Common myeloid progenitor, CD34-positive (primary cell): ENCODE results near the gene FASTKD3.

Source experiments
- CTCF ChIA-PET: fragments of 350-600 bp; sonication (Branson Sonifier 250); formaldehyde crosslinking; loops from one replicate; lab custom pipeline; 2021; ENCODE audit warnings: antibody characterized with exemption; lab: Charles Lee
- POLR2A ChIA-PET: fragments of 350-600 bp; sonication (Branson Sonifier 250); formaldehyde crosslinking; loops from one replicate; lab custom pipeline; 2021; ENCODE audit warnings: antibody characterized with exemption; lab: Charles Lee
- DNase-seq, 3 donors: peaks; one replicate each; pipeline versions ENCODE4 v3.0.0 to v3.0.0-alpha.2; 2013
- H3K27ac ChIP-seq, 2 experiments: 1 replicate in 1 of 2; 2 replicates in 1 of 2; pipeline ENCODE4 v1.7.0; 2013; ENCODE audit warnings: inconsistent platforms in 2 of 2, low read length in 2 of 2, mild to moderate bottlenecking in 2 of 2, low read depth in 1 of 2, moderate library complexity in 1 of 2; ENCODE audit not compliant: severe bottlenecking in 2 of 2, insufficient read depth in 1 of 2, poor library complexity in 1 of 2
- H3K27me3 ChIP-seq, 5 experiments: replicated peaks in 2 of 5; 1 replicate in 3 of 5; 2 replicates in 2 of 5; pipeline versions ENCODE4 v1.6.1 to v1.7.0; 2013; ENCODE audit warnings: low read length in 4 of 5, mild to moderate bottlenecking in 2 of 5, moderate library complexity in 2 of 5, inconsistent platforms in 1 of 5; ENCODE audit not compliant: insufficient read depth in 5 of 5, control insufficient read depth in 4 of 5
- H3K36me3 ChIP-seq, 4 experiments: 1 replicate in 2 of 4; 2 replicates in 2 of 4; pipeline versions ENCODE4 v1.6.1 to v1.7.0; 2013; ENCODE audit warnings: low read length in 3 of 4, control low read depth in 1 of 4, mild to moderate bottlenecking in 1 of 4; ENCODE audit not compliant: control insufficient read depth in 4 of 4, insufficient read depth in 4 of 4
- H3K4me1 ChIP-seq, 4 experiments: 1 replicate in 3 of 4; 2 replicates in 1 of 4; pipeline versions ENCODE4 v1.6.1 to v1.7.1; 2013; ENCODE audit warnings: low read length in 3 of 4, mild to moderate bottlenecking in 3 of 4, control low read depth in 1 of 4, inconsistent platforms in 1 of 4, moderate library complexity in 1 of 4; ENCODE audit not compliant: control insufficient read depth in 4 of 4, insufficient read depth in 4 of 4; ENCODE audit errors: control extremely low read depth in 1 of 4
- H3K4me3 ChIP-seq, 7 experiments: 1 replicate in 4 of 7; 2 replicates in 3 of 7; pipeline versions ENCODE4 v1.5.1 to v1.7.0; 2013; ENCODE audit warnings: mild to moderate bottlenecking in 7 of 7, low read length in 6 of 7, moderate library complexity in 6 of 7, inconsistent platforms in 2 of 7, low read depth in 2 of 7, control low read depth in 1 of 7; ENCODE audit not compliant: insufficient read depth in 4 of 7, control insufficient read depth in 1 of 7; ENCODE audit errors: extremely low read depth in 1 of 7
- H3K9me3 ChIP-seq, 5 experiments: 1 replicate in 4 of 5; 2 replicates in 1 of 5; pipeline versions ENCODE4 v1.6.1 to v1.7.1; 2013; ENCODE audit warnings: low read length in 4 of 5, mild to moderate bottlenecking in 2 of 5, inconsistent platforms in 1 of 5, low read depth in 1 of 5, moderate library complexity in 1 of 5; ENCODE audit not compliant: control insufficient read depth in 4 of 5, insufficient read depth in 2 of 5; ENCODE audit errors: control extremely low read depth in 1 of 5
- WGBS: methylation state at CpG from one replicate; pipeline ENCODE4 v1.1.5; 2013; ENCODE audit not compliant: insufficient coverage; 5-methylcytosine and 5-hydroxymethylcytosine counted together

Gene FASTKD3

DNA sequence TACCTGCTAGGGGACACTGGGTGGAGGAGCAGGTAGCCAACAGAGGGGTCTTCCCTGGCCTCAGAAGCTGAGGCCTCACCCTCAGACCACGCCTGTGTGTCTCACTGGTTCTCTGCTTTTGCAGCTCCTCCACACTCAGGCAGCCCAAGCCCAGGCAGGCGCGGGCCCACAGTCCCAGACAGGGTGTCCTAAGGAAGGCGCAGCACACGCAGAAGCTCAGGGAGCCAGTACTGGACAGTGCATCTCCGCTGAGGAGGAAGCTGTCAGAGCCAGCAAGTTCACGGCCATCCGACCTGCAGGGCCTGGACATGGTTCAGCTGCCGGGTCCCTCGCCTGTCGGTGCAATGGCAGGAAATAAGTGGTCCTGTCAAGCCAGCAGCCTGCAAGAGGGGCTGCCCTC lies 43.2 kb downstream of the FASTKD3 start:
- Histone ChIP-seq H3K27ac (no peak overlapping the region), H3K4me3 (no peak overlapping the region), H3K36me3 (no peaks in the 10 kb centered on the region), H3K27me3 (peaks cover 0 to 6% (median 0%) of the 10 kb centered on the region in 5 experiments), H3K9me3 (no peaks in the 10 kb centered on the region), H3K4me1 (peaks cover 0 to 6% (median 4%) of the 10 kb centered on the region in 4 experiments)
- no peak for DNase-seq
- CTCF ChIA-PET, result no interaction called here
- WGBS, result 92% methylated on average over 9 of the region's 11 CpGs
- POLR2A ChIA-PET, result no interaction called here

DNA sequence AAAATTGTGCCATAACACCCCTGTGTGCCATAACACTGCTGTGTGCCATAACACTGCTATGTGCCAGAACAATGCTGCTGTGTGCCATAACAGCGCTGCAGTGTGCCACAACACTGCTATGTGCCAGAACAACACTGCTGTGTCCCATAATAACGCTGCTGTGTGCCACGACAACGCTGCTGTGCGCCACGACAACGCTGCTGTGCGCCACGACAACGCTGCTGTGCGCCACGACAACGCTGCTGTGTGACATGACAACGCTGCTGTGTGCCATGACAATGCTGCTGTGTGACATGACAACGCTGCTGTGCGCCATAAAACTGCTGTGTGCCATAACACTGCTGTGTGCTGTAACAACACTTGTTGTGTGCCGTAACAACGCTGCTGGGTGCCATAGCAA lies 43.8 kb downstream of the FASTKD3 start:
- Histone ChIP-seq H3K4me1 (peaks cover 0 to 6% (median 4%) of the 10 kb centered on the region in 4 experiments), H3K27ac (no peak overlapping the region), H3K9me3 (no peaks in the 10 kb centered on the region), H3K27me3 (peaks cover 0 to 6% (median 0%) of the 10 kb centered on the region in 5 experiments), H3K4me3 (no peak overlapping the region), H3K36me3 (no peaks in the 10 kb centered on the region)
- no peak for DNase-seq
- 99% methylated on average over 18 of the region's 18 CpGs for whole genome bisulfite sequencing
- ChIA-PET CTCF (no interaction called here), POLR2A (no interaction called here)

DNA sequence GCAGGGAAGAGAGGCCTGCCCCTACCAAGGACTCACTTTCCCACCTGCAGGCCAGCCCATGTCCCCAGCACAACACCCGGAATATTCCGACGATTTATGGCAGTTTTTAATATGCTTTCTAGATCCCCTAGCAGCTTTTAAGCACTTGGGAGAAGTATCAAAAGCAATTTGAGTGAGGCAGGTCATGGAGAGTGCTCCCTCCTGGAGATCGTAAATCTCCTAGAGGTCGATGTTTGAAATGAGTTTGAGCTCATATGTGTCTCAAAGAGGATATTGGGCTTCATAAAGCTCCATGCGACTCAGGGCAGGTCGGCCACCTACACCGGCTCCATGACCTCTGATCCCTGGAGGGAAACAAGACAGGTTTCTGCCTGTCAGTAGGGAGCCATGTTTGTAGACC lies 45.2 kb downstream of the FASTKD3 start:
- Histone ChIP-seq H3K27me3 (peaks cover 0 to 6% (median 0%) of the 10 kb centered on the region in 5 experiments), H3K4me1 (peaks cover 0 to 6% (median 4%) of the 10 kb centered on the region in 4 experiments), H3K27ac (no peak overlapping the region), H3K9me3 (no peaks in the 10 kb centered on the region), H3K36me3 (no peaks in the 10 kb centered on the region), H3K4me3 (no peak overlapping the region)
- POLR2A ChIA-PET, result no interaction called here
- WGBS, result 92% methylated on average over 8 of the region's 8 CpGs
- no peak for DNase-seq
- CTCF ChIA-PET, result interaction anchor here (0.9 kb wide), 1 partner anchor 22 kb away, joined by 3 read pairs; no protein-coding TSS in a partner anchor

DNA sequence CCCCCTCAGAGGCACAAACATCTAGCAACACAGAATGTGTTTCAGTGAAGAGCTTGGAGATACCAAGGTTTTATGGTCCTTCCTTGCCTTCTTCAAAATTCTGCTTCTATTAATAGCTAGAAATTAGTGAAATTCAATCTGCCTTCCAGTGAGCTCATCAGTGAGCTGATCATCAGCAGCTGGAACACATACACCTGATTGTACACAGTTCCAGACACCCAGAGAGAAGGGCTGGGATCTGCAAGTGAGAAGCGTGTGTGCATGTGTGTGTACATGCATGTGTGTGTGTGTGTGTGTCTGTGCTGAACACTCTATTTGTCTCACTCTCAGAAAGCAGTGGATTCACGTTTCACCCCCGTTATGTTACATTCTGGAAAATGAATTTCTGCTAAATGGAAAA lies 46.4 kb downstream of the FASTKD3 start:
- no peak for DNase-seq
- WGBS, result 71% methylated on average over 2 of the region's 3 CpGs
- CTCF ChIA-PET, result interaction anchor here (0.8 kb wide), 1 partner anchor 14 kb away, joined by 3 read pairs; no protein-coding TSS in a partner anchor
- no peak overlapping the region for H3K4me3 ChIP-seq
- no peaks in the 10 kb centered on the region for H3K36me3 ChIP-seq
- peaks cover 0 to 6% (median 0%) of the 10 kb centered on the region in 5 experiments for H3K27me3 ChIP-seq
- no peak overlapping the region for H3K27ac ChIP-seq
- POLR2A ChIA-PET, result no interaction called here
- H3K4me1 ChIP-seq, result peaks cover 0 to 6% (median 4%) of the 10 kb centered on the region in 4 experiments
- H3K9me3 ChIP-seq, result no peaks in the 10 kb centered on the region

DNA sequence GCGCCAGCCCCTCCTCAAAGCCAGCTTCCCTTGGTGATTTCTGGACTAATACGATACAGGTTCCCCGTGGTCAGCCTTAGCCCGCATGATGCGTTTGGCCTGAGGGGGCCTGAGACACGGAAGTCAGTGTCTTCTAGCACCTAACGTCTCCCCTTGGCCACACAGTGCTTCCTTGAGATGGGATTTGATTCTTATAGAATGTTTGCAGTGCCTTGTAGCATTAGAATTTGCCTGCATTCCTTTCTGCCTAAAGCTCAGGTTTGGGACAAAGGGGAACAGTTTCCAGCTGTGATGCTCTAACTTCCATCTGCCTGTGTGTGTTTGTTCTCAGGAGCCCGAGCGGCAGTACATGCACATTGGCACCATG lies 52.3 kb downstream of the FASTKD3 start:
- no peak for DNase-seq
- Histone ChIP-seq H3K27me3 (peaks cover 0 to 2% (median 0%) of the 10 kb centered on the region in 5 experiments), H3K4me3 (no peak overlapping the region), H3K9me3 (no peaks in the 10 kb centered on the region), H3K4me1 (peaks cover 0 to 15% (median 13%) of the 10 kb centered on the region in 4 experiments), H3K36me3 (no peaks in the 10 kb centered on the region), H3K27ac (no peak overlapping the region)
- ChIA-PET CTCF (interaction anchor here (0.8 to 2.8 kb wide), 18 partner anchors 10 to 998 kb away, joined by 3 to 12 read pairs (median 4); no protein-coding TSS in a partner anchor), POLR2A (no interaction called here)
- 74% methylated on average over 5 of the region's 9 CpGs for WGBS

DNA sequence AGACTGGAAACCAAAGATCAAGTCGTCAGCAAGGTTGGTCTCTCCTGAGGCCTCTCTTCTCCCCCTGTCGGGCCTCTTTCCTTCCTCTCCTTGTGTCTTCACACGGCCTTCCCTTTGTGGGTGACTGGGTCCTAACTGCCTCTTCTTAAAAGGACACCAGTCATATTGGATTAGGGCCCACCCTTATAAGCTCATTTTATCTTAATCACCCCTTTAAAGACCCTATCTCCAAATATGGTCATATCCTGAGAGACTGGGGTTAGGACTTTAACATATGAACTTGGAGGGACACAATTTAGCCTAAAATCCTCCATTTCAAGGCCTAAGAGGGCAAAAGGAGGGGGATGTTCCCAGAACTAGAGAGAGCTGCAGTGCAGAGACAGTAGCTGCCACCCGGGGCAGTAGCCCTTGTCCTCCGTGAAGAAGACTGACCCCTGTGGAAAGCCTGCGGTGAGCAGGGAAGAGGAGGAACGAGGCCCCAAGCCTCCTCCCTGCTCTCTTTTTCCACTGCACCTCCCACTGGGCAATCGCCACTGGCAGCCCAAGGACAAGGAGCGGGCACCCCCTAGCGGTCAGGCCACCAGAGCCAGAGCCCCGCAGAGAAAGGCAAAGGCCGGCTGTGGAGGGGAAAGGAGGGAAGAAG lies 52.8 kb downstream of the FASTKD3 start:
- POLR2A ChIA-PET, result no interaction called here
- DNase-seq, result peak; percentile 58 to 78 (median 71)
- H3K4me3 ChIP-seq, result peak overlapping the region in 3 of 7 experiments; percentile 21 to 50 (median 33)
- no peaks in the 10 kb centered on the region for H3K36me3 ChIP-seq
- peaks cover 0 to 2% (median 0%) of the 10 kb centered on the region in 5 experiments for H3K27me3 ChIP-seq
- H3K27ac ChIP-seq, result no peak overlapping the region
- peaks cover 0 to 12% (median 11%) of the 10 kb centered on the region in 4 experiments for H3K4me1 ChIP-seq
- CTCF ChIA-PET, result interaction anchor here (0.8 to 2.8 kb wide), 15 partner anchors 10 to 996 kb away, joined by 3 to 12 read pairs (median 4); partner anchors contain the start of genes FASTKD3 and MTRR
- 7% methylated on average over 10 of the region's 12 CpGs for WGBS
- no peaks in the 10 kb centered on the region for H3K9me3 ChIP-seq

DNA sequence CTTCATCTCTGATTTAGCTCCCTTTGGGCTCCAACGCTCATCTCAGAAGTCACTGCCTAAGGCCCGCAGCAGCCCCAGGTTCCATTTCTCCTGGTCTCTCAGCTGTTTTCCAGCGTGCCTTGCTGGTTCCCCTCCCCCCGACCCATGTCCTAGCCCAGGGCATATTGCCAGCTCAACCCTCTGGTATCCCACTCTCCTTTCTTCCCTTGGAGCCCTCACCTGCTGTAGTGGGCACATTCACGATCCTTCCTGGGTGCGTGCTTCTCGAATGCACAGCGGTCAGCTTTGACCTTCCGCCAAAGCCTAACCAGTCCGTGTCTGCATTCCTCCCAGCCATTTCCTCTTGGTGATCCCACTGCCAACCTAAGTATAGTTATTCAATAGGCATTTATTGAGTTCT lies 54.0 kb downstream of the FASTKD3 start:
- Histone ChIP-seq H3K36me3 (no peaks in the 10 kb centered on the region), H3K27me3 (peaks cover 0 to 7% (median 2%) of the 10 kb centered on the region in 5 experiments), H3K9me3 (no peaks in the 10 kb centered on the region), H3K4me1 (peaks cover 0 to 12% (median 11%) of the 10 kb centered on the region in 4 experiments), H3K4me3 (no peak overlapping the region), H3K27ac (no peak overlapping the region)
- no peak for DNase-seq
- POLR2A ChIA-PET, result no interaction called here
- WGBS, result 95% methylated on average over 10 of the region's 10 CpGs
- CTCF ChIA-PET, result interaction anchor here (0.8 to 1.7 kb wide), 2 partner anchors 37 to 1048 kb away, joined by 3 to 4 read pairs; no protein-coding TSS in a partner anchor
